ENCODE data around the gene TRIB2.
A peak's percentile ranks its signal among the peaks of the same experiment; 100 is the strongest.

Gene TRIB2

GRCh38 chr2:12700989-12701388 is 15.7 kb upstream of the TRIB2 start:
- DNase-seq (ENCODE audit: low spot score) = no peak

- DNase-seq (ENCODE audit: low spot score) = no peak
Measured at GRCh38 chr2:12701786-12702167, 15.0 kb upstream of the TRIB2 start.

GRCh38 chr2:12702168-12703121 is 14.3 kb upstream of the TRIB2 start:
- peak; percentile 68 for DNase-seq (ENCODE audit: low spot score)

DNA sequence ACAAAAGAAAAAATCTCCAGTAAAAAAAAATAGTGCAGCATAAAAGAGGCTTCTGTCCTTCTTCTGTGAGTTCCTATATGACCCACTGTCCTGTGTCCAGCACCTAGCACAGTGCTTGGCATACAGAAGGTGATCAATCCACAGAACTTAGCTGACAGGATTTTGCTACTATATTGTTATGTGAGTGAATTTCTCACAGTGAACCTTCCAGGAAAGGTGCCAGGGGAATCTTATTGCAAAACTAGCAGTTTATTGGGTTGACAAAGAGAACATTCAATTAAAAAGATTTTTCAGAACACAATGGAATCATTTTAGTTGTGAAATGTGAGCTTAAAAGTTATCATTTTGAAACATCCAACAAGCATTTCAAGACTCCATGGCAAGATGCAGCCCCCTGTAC is 12.4 kb upstream of the TRIB2 start:
- no peak for DNase-seq (ENCODE audit: low spot score)

- no peak for DNase-seq (ENCODE audit: low spot score)
Measured at GRCh38 chr2:12705230-12705629, 11.5 kb upstream of the TRIB2 start.

DNA sequence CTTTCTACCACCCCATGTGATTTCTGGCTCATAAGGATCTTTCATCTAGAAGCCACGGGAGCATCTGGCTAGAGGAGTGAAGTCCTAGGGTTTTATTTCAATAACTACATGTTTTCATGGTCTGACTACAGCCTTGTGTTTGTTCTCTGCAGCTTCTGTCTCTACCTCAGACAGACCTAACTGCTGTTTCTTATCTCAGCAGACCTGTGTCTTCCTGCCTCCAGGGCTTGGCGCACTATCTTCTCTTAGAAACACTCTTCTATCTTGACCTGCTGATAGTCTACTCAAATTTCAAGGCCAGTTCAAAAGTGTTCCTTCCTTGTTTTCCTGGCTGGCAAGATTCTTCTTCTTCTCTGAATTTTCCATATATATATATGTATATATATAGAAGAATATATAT is 11.0 kb upstream of the TRIB2 start:
- DNase-seq (ENCODE audit: low spot score) = no peak

- no peak for DNase-seq (ENCODE audit: low spot score)
Measured at GRCh38 chr2:12708508-12709206, 8.1 kb upstream of the TRIB2 start.

DNA sequence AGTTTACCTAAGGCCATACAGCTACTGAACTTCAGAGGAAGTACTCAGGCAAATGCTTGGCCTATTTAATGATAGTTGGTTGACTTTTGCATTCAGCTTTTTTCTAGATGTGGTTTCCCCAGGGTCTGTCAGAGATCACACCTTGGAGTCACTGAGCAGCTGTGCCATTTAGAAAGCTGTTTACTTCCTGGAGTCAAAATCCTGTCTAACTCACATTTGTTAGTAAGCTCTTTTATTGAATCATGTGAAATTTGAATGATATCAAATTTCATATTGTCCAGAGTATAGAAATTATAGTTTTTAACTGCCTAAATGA is 7.6 kb upstream of the TRIB2 start:
- no peak for DNase-seq (ENCODE audit: low spot score)

DNA sequence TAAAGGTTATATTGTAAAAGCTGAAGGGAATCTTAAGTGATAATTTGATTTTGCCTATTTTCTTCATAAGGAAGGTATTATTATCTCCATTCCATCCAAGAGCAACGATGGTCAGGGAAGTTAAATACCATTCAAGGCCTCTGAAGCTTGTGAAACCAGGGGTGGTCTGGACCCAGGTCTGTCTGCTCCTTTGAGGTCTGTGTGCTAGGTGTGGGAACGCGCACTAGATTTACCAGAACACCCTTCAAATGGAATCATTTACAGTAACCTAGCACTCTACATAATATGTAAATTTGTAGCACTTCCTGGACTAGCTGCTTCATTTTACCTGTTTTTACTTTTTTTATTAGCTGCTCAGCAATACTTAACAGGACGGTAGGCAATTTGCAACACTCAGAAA is 6.4 kb upstream of the TRIB2 start:
- DNase-seq (ENCODE audit: low spot score) = no peak

DNA sequence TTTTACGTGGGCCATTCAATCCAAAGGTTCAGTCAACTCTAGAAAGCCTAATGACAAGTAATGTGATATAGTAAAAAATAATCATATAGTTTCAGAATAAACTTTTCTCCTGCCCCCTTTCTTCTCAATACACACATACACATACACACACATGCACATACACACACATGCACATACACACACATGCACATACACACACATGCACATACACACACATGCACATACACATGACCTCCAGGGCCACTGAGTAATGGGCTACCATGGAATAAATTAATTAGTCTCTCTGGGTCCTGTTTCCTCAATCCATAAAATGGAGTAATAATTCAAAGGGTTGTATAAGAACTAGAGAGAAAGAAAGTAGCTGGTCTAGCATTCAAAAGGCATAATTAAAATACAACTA is 5.4 kb upstream of the TRIB2 start:
- DNase-seq (ENCODE audit: low spot score) = no peak

- DNase-seq (ENCODE audit: low spot score) = no peak
Measured at GRCh38 chr2:12712881-12713280, 3.9 kb upstream of the TRIB2 start.

DNA sequence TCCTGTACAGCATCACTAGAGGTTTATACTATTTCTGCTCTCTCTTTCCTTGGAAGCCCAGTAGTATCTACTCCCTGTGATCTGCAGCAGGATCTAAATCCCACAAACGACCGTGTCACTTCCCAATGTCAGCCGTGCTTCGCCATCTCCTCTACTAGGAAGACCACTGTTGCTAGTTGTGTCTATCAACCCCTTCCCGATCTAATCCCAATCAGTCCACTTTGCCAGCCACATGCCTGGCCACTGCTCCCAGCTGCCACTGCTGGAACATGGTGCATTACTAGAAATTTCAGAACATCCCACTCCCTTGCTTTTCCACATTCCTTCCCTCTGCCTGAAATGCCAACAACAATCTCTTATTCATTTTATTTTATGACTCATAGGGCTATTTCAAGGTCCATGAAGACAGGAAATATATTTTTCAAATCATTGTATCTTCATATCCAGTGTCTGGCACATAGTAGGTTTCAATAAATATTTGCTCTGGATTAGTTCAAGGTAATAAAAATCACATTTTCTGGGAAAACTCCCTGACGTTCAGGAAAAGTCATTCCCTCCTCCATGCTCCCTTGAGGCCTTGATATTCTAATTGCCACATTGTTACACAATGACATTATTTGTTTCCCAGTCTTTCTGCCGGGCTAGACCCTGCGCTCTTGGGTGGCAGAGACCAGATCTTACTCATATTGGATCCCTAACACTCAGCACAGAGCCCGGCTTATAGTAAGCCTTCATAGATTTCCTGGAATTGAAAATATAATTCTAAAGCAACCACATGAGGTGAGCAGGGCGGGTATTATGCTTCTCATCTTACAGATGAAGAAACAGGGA is 2.1 kb upstream of the TRIB2 start:
- peak; percentile 40 for DNase-seq (ENCODE audit: low spot score)

DNA sequence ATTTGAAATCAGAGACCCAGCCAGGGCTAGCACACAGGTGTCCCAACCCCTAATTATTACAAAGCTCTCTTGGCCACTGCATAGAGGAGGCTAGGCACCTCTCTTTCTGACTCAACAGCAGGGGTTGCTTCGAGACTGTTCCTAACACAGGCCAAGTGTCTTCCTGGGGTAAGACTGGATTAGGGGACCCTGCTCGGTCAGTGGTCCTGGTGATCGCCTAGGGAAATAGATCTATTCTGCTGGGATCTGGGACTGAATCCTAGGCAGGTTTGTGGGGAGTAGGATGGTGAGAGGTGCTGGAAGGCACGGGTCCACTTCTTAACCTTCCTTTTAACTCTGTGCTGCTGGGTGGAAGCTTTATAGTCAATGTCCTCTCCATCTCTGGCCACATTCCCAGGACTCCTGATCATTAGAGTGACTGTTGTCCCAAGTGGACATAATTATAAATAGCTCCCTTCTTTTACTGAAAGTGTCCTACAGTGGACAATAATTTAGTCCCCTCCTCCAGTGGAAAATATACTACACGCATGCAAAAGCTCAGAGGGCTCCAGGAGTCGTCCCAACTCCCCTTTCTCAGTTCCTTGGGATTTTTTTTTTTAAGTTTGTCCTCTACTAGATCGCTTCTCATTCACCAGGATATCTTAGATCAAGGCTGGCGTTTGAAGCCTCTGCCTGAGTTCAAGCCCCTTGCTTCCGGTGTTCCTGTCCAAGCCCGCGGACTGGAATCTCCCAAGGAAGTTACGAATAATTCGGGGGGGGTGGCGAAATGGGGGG is 1.3 kb upstream of the TRIB2 start:
- no peak for DNase-seq (ENCODE audit: low spot score)

DNA sequence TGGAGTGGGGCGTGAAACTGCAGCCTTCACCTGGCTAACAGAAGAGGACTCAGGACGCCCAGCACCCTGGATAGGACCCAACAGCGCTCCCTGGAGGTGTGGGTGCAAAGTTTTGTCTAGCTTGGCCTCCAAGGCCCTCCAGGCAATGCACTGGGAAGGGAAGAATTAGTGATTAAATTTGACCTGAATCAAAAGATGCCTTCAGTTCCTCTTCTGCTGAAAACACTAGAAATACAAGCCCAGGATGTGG is 779 bp upstream of the TRIB2 start:
- DNase-seq (ENCODE audit: low spot score) = peak; percentile 47

GRCh38 chr2:12717191-12718014 is 667 bp downstream of the TRIB2 start:
- peak; percentile 69 for DNase-seq (ENCODE audit: low spot score)

GRCh38 chr2:12718015-12718671 is 1.4 kb downstream of the TRIB2 start:
- DNase-seq (ENCODE audit: low spot score) = peak; percentile 35

DNA sequence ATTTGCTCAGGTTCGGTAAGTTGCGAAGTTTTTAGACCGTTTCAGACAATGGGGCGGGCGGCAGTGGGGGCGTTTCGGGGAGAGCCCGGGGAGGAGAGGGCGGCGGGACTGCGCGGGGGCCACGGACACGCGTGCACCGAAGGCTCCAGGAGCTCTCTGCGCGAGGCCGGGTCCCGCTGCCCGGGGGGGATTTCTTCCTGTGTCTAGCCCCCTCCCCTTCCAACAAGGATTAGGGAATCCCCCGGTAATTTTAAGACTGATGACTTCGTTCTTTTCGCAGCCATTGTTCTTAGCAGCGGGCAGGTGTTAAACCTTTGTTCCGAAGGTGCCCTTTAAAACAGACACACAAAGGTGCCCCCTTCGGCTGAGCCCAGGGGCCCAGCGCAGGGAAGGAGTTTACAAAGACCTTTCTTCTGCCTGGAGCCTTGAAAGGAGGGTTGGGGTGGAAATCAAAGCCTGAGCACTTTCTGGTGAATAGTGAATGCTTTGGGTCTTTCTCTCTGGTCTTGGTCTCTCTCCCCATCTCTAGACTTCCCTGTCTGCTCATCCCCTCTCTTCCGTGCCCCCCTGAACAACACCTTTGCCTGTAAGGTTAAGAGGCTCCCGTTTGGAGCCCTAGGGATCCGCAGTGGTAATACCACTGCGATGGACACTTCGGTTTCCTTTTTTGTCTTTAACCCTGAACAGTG is 2.1 kb downstream of the TRIB2 start:
- DNase-seq (ENCODE audit: low spot score) = peak; percentile 40

DNA sequence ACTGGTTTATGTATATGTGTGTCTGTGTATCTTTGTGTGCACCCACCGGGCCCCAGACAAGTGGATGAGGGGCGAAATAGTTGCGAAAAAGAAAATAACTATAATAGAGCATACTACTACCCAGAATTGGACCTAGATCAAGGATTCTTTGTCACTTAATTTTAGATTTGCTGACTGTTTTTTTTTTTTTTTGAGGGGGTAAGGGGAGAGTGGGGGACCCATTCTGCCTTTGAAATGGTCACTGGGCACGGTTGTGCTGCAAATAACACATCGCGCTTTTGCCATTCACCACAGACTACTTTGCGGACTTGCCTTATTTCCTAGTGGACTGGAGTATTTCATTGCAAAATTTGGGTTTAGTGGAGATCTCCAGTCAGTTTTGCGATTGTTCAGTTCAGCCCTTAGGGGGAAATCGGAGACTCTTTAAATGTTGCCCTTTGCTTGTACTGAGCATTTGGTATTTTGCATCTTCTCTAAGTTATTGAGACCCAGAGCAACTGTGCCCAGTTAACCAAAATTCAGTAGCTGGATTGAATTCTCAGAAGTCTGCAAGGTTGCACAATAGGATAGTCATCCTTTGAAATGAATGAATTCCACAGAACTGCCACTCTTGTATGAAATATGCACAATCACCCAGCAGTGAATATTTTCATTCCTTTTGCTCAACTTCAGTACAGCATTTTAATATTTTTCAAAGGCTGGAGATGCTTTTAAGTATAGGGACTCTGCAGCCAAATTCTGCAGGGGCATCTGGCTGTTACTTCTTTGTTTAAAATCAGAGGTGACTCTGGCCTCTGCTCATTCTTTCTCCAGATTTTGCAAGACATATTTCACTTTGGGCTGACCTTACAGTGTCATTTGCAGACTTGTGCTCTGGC is 2.9 kb downstream of the TRIB2 start:
- DNase-seq (ENCODE audit: low spot score) = peak; percentile 63

GRCh38 chr2:12720278-12720620 is 3.5 kb downstream of the TRIB2 start:
- no peak for DNase-seq (ENCODE audit: low spot score)

Measured in GM03348 (cell line).